Thyroid gland (tissue), 4 donors: ENCODE results near the gene KIF13A. TPM values are rescaled to one million over a fixed set of nuclear protein-coding genes. Genes with fewer than 3 reads are reported as not detected.
"Not testable (repeated sequence)": the region's sequence is repeated elsewhere in the genome, so short reads cannot be mapped to it uniquely, and the experiment has no call there.

Source experiments
- DNase-seq, 2 donors: peaks; one replicate each; pipeline ENCODE4 v3.0.0-alpha.2; 2019
- H3K27ac ChIP-seq, 3 donors: fragments of 200-600 bp; sonication (generic); 1 replicate in 2 of 3; 2 replicates in 1 of 3; pipeline ENCODE4 v1.5.1; 2016 to 2019; ENCODE audit warnings: mild to moderate bottlenecking in 1 of 3, moderate library complexity in 1 of 3
- H3K27me3 ChIP-seq: fragments of 200-600 bp; sonication (generic); one replicate; pipeline ENCODE4 v1.5.1; 2019
- H3K36me3 ChIP-seq, 2 donors: fragments of 200-600 bp; sonication (generic); one replicate each; pipeline ENCODE4 v1.5.1; 2016 to 2019
- H3K4me1 ChIP-seq, 2 donors: fragments of 200-600 bp; sonication (generic); one replicate each; pipeline ENCODE4 v1.5.1; 2017 to 2019
- H3K4me3 ChIP-seq, 3 donors: fragments of 200-600 bp; sonication (generic); replicated peaks in 1 of 3; 1 replicate in 2 of 3; 2 replicates in 1 of 3; pipeline ENCODE4 v1.5.1; 2016; ENCODE audit warnings: mild to moderate bottlenecking in 1 of 3
- H3K9me3 ChIP-seq: fragments of 200-600 bp; sonication (generic); one replicate; pipeline ENCODE4 v1.5.1; 2017
- POLR2A ChIP-seq, 2 donors: fragments of 450-650 bp; IDR thresholded peaks; one replicate each; pipeline ENCODE4 v1.6.1; 2017; ENCODE audit warnings: antibody characterized with exemption in 2 of 2, mild to moderate bottlenecking in 2 of 2, moderate library complexity in 1 of 2
- WGBS, 2 donors: methylation state at CpG; one replicate each; pipeline ENCODE4 v1.1.5; 2017; 5-methylcytosine and 5-hydroxymethylcytosine counted together
- intact Hi-C: fragments of 100-400 bp; cut with DNase I; formaldehyde crosslinking; loops from one replicate; pipeline ENCODE4 v1.15.1; 2023
- total RNA-seq, 4 donors: library from RNA; depleted of rRNA; stranded (reverse); fragments of >200 nt; gene quantifications; one replicate each; pipeline ENCODE4 v1.2.3, GENCODE V29; 2016
- TF ChIP-seq, protein P1 (sequence below), 6 experiments: fragments of 200-600 bp in 3 of 6; fragments of 450-650 bp in 3 of 6; sonication (generic) in 3 of 6; IDR thresholded peaks; one replicate each; pipeline ENCODE4 v1.5.1; 2016 to 2019; ENCODE audit warnings: antibody characterized with exemption in 6 of 6, mild to moderate bottlenecking in 2 of 6, inconsistent platforms in 1 of 6, moderate library complexity in 1 of 6

The KIF13A gene
- total RNA-seq, 4 donors from 2014 or later: 40.7 to 79.8 (median 66.4) TPM

DNA sequence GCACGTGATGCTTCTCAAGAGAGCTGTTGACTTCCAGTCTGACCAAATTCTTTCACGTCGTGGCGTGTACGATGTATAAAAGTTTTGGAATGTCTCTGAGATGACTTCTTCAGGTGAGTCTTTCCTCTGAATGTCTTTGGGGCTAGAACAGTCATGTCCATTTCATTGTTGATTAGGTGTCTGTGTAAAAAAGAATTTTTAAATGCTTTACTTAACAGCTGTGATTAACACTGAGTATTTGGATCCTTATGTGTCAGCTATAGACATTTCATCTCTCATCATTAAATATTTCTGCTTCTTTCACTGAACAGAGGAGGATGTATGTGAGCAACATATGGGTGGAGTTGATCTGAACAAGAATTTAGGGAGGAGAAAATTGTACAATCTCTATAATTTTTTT lies 29.3 kb upstream of the KIF13A start:
- Histone ChIP-seq H3K4me1 (no peaks in the 10 kb centered on the region), H3K27me3 (no peaks in the 10 kb centered on the region), H3K9me3 (no peaks in the 10 kb centered on the region), H3K4me3 (no peak overlapping the region), H3K27ac (no peak overlapping the region), H3K36me3 (no peaks in the 10 kb centered on the region)
- TF ChIP-seq POLR2A (IDR thresholded peaks at IDR 0.05): no peak
- TF ChIP-seq, protein P1, sequence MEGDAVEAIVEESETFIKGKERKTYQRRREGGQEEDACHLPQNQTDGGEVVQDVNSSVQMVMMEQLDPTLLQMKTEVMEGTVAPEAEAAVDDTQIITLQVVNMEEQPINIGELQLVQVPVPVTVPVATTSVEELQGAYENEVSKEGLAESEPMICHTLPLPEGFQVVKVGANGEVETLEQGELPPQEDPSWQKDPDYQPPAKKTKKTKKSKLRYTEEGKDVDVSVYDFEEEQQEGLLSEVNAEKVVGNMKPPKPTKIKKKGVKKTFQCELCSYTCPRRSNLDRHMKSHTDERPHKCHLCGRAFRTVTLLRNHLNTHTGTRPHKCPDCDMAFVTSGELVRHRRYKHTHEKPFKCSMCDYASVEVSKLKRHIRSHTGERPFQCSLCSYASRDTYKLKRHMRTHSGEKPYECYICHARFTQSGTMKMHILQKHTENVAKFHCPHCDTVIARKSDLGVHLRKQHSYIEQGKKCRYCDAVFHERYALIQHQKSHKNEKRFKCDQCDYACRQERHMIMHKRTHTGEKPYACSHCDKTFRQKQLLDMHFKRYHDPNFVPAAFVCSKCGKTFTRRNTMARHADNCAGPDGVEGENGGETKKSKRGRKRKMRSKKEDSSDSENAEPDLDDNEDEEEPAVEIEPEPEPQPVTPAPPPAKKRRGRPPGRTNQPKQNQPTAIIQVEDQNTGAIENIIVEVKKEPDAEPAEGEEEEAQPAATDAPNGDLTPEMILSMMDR (IDR thresholded peaks at IDR 0.05): no peak
- 42 to 43% methylated on average over 5 of the region's 5 CpGs for WGBS, 2 donors
- no peak for DNase-seq
- intact Hi-C loops: no loop called here

DNA sequence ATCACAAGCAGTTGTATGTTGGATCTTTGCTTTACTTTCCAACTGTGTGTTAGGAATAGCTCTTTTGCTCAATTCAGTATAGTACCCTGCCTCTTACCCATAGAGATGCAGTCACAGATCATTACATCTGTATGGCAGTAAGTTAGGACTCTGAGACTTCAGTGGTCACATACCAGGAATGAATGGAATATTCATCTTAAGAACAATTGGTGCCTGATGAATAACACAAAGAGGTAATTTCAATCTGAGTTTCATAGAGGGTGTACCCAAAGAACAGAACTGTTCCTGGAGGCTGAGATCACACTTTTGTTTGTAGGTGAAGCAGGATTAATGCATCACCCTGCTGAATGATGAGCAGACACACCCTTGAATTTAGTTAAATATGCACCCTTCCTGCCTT lies 28.7 kb upstream of the KIF13A start:
- Histone ChIP-seq H3K4me1 (no peaks in the 10 kb centered on the region), H3K9me3 (no peaks in the 10 kb centered on the region), H3K27me3 (no peaks in the 10 kb centered on the region), H3K27ac (no peak overlapping the region), H3K36me3 (no peaks in the 10 kb centered on the region), H3K4me3 (no peak overlapping the region)
- TF ChIP-seq, protein P1 (IDR thresholded peaks at IDR 0.05): no peak
- no peak for TF ChIP-seq POLR2A (IDR thresholded peaks at IDR 0.05)
- no peak for DNase-seq
- intact Hi-C loops: no loop called here

DNA sequence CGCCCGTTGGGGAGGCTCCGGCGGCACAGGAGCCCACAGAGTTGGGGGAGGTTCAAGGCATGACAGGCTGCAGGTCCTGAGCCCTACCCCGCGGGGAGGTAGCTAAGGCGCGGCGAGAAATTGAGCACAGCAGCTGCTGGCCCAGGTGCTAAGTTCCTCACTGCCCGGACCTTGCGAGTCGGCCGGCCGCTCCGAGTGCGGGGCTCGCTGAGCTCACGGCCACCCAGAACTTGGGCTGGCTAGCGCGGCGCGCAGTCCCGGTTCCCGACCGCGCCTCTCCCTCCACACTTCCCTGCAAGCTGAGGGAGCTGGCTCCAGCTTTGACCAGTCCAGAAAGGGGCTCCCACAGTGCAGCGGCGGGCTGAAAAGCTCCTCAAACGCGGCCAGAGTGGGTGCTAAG lies 23.9 kb upstream of the KIF13A start:
- DNase-seq: no peak
- TF ChIP-seq, protein P1 (IDR thresholded peaks at IDR 0.05): no peak
- TF ChIP-seq POLR2A (IDR thresholded peaks at IDR 0.05): no peak
- Histone ChIP-seq H3K4me3 (no peak overlapping the region), H3K36me3 (no peaks in the 10 kb centered on the region), H3K9me3 (no peaks in the 10 kb centered on the region), H3K27ac (no peak overlapping the region), H3K4me1 (no peaks in the 10 kb centered on the region), H3K27me3 (no peaks in the 10 kb centered on the region)
- WGBS, 2 donors: 91 to 93% methylated on average over 26 to 27 of the region's 30 CpGs
- intact Hi-C loops: no loop called here

DNA sequence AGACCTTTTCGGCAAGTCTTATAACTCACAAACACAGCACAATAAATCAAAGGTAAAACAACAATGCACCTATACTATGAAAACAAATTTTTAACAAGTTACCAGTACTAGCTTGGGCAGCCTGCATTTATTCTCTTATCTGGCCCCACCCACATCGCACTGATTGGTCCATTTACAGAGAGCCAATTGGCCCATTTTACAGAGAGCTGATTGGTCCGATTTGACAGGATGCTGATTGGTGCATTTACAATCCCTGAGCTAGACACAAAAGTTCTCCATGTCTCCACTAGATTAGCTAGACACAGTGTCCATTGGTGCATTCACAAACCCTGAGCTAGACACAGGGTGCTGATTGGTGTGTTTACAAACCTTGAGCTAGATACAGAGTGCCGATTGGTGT lies 23.1 kb upstream of the KIF13A start:
- H3K27me3 ChIP-seq, H3K4me1 ChIP-seq, H3K9me3 ChIP-seq, H3K4me3 ChIP-seq, H3K27ac ChIP-seq, intact Hi-C loops, H3K36me3 ChIP-seq, DNase-seq: not testable (repeated sequence)
- WGBS, 2 donors: 93 to 96% methylated on average over 4 of the region's 4 CpGs

DNA sequence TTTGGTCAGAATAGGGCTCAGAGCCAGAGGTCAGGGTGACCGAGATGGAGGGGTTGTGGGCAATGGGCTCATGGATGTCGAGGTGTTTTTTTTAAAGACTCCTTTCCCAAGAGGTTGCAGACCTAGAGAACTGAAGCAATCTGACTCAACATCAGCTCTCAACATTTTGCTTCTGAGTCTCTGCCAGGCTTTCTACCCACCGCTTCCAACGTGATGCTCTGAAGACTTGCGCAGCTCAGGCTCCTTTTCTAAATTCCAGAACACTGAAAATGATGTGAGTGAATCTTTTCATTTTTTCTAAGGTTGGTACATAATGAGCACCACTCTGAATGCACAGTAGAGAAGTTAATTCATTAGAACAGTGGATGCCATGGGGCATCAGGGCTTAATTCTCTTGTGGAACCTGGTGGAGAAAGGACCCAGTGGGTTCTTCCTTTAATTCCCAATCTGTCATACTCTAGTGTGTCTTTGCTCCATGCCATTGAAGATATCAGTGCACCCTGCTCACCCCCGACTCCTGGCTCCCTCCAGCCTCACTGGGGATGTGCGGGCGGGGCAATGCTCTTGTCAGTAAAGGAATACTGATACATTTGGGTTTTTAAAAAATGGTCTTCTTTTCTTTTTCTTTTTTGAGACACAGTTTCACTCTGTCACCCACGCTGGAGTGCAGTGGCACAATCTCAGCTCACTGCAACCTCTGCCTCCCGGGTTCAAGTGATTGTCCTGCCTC lies 17.0 kb upstream of the KIF13A start:
- no peaks in the 10 kb centered on the region for H3K27me3 ChIP-seq
- DNase-seq: no peak
- no peak overlapping the region for H3K4me3 ChIP-seq
- H3K4me1 ChIP-seq: peaks cover 0 to 5% of the 10 kb centered on the region in 2 donors
- TF ChIP-seq POLR2A (IDR thresholded peaks at IDR 0.05): no peak
- TF ChIP-seq, protein P1 (IDR thresholded peaks at IDR 0.05): no peak
- H3K36me3 ChIP-seq: no peaks in the 10 kb centered on the region
- H3K9me3 ChIP-seq: no peaks in the 10 kb centered on the region
- WGBS, 2 donors: 91 to 94% methylated on average over 10 of the region's 10 CpGs
- intact Hi-C loops: loop anchor here (10.0 kb wide), 1 partner anchor 110 kb away; no protein-coding TSS in a partner anchor
- H3K27ac ChIP-seq: no peak overlapping the region
